ENCODE results near the gene CLEC11A.
"Not testable (repeated sequence)": the region's sequence is repeated elsewhere in the genome, so short reads cannot be mapped to it uniquely, and the experiment has no call there.

GRCh38 chr19:50757624-50758023 is 34.5 kb downstream of the CLEC11A start:
- TF ChIP-seq, protein P1, sequence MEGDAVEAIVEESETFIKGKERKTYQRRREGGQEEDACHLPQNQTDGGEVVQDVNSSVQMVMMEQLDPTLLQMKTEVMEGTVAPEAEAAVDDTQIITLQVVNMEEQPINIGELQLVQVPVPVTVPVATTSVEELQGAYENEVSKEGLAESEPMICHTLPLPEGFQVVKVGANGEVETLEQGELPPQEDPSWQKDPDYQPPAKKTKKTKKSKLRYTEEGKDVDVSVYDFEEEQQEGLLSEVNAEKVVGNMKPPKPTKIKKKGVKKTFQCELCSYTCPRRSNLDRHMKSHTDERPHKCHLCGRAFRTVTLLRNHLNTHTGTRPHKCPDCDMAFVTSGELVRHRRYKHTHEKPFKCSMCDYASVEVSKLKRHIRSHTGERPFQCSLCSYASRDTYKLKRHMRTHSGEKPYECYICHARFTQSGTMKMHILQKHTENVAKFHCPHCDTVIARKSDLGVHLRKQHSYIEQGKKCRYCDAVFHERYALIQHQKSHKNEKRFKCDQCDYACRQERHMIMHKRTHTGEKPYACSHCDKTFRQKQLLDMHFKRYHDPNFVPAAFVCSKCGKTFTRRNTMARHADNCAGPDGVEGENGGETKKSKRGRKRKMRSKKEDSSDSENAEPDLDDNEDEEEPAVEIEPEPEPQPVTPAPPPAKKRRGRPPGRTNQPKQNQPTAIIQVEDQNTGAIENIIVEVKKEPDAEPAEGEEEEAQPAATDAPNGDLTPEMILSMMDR (IDR thresholded peaks at IDR 0.05; ENCODE audit: low read depth, low read length): not testable (repeated sequence)
- TF ChIP-seq EZH2phosphoT487 (IDR thresholded peaks at IDR 0.05; ENCODE audit: low read depth): not testable (repeated sequence)

Measured in OCI-LY3 (cell line).